HG03060 (cell line): ENCODE measurements around the gene PCARE.

Experiments
- ATAC-seq: cut with Tn5 transposase; IDR thresholded peaks from one replicate; pipeline ENCODE4 v1.9.1; 2021; ENCODE audit warnings: low read depth, moderate number of reproducible peaks; ENCODE audit not compliant: unreplicated experiment

Gene PCARE

DNA sequence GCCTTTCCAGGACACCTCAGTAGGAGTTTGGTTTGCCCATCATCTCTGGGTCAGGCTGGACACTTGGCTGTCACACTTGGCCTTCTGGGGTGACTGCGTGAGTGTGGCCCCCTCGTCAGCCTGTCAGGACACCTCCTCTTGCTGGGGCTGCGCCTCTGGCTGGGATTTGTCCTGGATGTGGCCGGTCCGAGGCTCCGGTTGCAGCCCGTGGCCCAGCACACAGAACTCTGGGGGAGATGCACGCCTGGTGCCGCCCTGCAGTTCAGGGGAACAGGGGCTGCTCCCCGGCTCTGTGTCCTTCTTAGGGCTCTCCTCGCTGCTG lies 9.6 kb downstream of the PCARE start:
- no peak for ATAC-seq

DNA sequence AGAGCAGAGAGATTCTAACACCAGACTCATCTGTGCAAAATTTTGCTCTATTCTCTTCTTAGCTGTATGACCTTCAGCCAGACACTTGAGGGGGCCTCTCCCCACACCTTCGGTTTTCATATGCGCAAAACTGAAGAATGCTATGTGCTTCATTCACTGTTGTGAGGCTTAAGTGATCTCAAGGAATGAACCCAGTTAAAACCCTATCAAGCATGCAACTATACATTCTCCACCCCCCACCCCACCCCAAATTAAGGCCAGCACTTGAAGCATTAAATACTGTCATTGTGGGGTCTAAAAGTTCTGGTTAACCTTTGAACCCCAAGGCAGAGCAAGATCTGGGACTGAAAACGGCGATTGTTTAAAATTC lies 10.0 kb downstream of the PCARE start:
- ATAC-seq, result no peak

DNA sequence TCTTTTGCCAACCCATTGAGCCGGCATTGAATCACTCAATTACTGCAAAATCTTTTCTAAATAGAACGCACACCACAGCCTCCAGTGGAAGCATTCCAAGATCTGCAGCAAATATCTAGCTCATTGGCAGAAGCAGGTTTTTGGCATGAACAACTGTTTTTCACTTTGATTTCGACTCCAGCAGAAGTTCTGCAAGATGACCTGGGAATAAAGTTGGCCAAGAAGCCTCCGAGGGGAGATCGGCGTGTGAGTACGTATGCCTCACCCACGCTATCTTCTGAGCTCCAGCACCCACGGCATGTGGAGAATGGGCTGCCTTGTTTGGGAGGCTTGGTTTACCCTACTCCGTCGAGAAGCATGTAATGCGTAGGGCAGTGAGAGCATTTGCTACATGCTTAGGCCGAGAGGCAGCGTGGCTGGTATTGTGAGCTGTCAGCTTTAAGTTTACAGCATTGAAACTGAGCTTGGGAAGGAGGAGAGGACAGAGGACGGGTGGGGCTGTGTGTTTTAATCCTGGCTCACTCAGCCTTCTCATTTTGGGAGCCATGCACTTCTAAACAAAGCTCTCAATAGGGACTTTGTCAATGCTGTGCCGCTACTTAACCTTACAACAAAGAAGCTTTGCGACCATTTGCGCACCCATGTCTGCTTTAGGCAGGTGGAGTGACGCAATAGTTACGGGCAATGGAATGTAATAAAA lies 10.5 kb downstream of the PCARE start:
- no peak for ATAC-seq

DNA sequence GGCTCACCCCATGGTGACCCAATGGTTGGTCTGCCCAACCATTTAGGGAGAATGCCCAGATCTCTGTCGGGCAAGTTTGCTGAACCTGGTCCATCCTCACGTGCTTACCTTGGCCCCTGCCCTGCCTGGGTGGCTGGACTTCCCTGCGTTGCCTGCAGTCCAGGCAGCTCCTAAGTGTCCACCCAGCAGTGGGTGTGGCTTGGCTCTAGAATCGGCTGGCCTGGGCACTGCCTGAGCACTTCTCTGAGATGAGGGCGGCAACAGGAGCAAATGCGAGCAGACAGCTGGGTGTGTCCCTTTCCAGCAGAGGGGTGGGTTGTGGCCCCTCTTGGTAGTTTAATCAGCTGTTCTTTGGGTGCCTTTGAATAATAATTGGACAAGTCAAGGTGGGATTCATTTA lies 11.3 kb downstream of the PCARE start:
- no peak for ATAC-seq

DNA sequence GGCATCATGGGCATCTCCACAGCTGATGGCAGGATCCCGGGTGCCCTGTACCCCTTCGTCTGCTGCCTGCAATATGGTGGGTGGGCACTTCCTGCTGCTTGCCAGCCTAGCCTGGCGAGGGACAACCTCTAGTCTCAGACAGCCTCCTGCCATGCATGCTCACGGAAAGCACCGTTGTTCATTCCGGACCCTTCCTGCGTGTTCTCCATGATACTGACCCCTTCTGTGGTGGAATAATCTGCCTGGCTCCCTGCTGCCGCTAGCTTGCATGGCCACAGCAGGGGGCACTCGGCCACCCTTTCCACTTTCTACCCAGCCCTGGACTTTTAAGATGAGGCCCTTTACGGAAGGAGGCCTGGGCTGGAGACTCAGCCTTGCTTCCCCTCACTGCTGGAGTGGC lies 12.0 kb downstream of the PCARE start:
- ATAC-seq, result no peak

GRCh38 chr2:29061616-29062015 lies 12.7 kb downstream of the PCARE start:
- ATAC-seq, result no peak

DNA sequence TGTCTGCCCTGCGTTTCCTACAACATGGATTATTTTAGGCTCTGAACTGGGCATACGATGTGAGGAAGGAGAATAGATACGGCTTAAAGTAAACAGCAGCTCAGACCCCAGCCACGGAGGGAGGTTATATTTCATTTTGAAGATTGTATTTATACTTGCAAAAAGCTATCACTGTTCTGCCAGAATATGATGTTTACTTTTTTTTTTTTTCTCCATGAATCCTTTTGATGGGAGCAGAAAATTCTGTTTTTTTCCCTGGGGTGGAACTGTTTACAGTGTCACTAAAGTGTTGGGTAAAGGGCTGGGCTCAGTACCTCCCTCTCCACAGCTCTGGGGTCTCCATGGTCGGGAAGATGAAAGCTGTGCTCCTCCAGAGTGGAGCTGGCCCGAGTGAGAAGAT lies 13.1 kb downstream of the PCARE start:
- no peak for ATAC-seq

- ATAC-seq, result no peak
These were observed 13.9 kb downstream of the PCARE start for GRCh38 chr2:29060441-29060840.

DNA sequence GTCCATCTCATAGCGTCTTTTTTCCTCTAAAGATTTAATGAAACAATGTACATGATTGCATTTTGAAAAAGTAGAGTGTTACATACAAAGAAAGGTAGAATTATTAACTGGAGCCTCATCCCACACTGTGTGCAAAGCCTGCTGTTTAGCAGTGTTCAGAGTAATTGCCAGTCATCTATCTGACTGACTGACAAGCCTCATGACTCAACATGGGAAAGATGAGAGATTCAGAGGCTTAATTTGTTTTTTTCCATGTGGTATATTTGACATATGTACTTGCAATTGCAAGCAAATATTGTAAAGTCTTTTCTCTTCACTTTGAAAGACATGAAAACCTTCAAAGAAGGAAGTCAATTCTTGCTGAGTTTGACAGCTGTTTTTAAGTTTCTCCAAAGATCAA lies 14.7 kb downstream of the PCARE start:
- no peak for ATAC-seq

- no peak for ATAC-seq
These were observed 17.3 kb downstream of the PCARE start for GRCh38 chr2:29057006-29057405.

DNA sequence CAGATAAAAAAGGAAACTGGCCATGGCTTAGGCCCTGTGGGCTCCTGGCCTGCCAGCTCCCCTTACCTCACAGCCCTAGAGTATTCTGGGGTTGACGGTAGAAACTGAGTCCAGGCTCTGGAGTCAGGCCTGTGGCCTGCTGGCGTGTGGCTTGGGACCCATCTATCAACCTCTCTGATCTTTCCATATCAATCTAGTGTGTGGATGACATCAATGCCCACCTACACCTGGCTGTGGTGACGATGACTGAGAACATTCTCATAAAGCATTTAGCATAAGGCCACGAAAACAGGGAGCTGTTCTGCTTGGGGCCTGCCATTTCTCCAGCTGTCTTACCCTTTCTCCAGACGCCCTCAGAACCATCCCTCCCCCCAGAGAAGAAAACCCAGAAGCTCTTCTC lies 17.9 kb downstream of the PCARE start:
- no peak for ATAC-seq

GRCh38 chr2:29055601-29056000 lies 18.7 kb downstream of the PCARE start:
- ATAC-seq, result no peak

GRCh38 chr2:29054430-29054829 lies 19.9 kb downstream of the PCARE start:
- no peak for ATAC-seq

- no peak for ATAC-seq
These were observed 20.5 kb downstream of the PCARE start for GRCh38 chr2:29053670-29054400.

- ATAC-seq, result no peak
These were observed 21.1 kb downstream of the PCARE start for GRCh38 chr2:29053223-29053622.

- ATAC-seq, result no peak
These were observed 21.5 kb downstream of the PCARE start for GRCh38 chr2:29052807-29053206.

DNA sequence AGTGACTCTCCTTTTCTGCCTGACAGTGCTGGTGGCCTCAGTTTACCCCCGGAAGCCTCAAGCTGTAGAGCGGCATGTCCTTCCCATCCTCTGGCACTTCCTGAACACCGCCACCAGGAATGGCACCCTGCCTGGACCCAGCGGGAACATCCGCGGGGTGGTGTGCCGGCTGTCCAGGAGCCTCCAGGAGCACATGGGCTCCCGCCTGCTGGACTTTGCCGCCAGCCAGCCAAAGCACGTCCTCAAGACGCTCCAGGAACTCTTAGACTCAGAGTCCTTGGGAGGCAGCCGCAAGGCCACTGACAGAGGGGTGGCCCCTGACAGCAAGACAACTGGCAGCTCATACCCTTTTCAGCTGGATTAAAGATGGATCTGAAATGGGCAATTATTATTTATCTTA lies 22.6 kb downstream of the PCARE start:
- ATAC-seq, result no peak

GRCh38 chr2:29050591-29050990 lies 23.7 kb downstream of the PCARE start:
- ATAC-seq, result no peak

DNA sequence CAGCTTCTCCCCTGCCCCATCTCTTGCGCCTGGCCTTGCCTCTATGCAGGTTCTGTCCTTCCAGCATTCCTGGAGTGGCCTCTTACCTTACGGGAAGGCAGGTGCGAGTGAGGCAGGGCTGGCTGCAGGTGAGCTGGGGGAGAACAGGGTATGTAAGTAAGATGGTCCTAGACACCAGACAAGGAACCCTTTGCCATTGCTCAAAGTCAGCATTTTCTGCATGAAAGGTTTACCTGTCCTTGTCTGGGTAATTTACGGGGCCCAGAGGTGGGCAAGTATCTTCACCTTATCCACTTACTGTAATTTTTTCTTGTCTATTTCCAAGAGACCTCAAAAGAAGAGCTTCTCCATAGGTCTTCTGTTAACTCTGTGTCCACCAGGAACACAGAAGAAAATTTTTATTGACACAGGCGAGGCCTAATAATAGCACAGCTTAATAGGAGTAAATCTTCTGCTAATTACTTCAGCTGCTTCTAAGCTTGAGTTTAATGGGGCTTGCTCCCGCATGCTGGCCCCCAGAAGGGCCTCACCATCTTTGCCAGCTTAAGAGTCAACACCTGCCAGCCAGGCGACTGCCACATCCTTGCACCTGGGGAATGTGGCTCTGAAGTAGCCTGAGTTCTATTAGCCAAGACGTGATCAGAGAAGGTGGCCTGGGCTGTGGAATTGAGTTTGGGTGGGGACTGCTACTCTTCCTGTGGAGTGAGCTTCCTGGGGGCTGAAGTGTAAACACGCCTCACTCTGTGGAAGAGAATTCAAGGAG lies 27.1 kb downstream of the PCARE start:
- no peak for ATAC-seq

DNA sequence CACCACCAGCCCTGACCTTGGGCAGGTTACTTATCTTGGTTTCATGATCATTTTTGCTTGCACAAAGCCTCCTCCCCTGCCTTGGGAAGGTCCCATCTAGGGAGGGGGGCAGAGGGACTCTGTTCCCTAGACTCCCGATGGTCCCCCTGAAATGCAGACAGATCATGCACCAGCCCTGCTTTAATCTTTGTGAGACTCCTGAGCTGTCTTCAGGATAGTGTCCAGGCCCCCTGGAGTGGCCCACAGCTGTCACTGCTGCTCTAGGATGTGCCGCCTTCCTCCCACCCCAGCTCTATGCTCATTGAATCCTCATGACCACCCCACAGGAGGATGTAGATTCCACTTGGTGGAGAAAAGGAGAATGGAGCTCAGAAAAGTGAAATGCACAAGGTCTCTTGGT lies 28.0 kb downstream of the PCARE start:
- ATAC-seq, result no peak

DNA sequence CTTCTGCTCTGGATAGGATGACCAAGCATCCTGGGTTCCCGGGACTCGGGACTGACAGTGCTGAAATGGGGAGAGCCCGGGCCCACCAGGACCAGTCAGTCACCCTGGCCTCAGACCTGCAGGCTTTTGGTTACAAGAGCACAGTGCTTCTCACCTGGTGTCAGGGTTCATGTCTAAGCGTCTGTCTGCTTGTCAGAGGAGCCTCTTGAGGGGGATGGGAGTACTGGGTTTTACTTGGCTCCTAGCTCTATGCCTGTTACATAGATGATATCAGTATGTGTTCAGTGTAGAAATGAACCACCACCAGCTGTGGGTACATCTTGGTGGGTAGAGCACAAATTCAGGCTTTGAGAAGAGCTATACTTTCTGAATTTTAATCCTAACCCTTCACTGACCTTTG lies 29.9 kb downstream of the PCARE start:
- no peak for ATAC-seq

GRCh38 chr2:29042561-29043075 lies 31.7 kb downstream of the PCARE start:
- ATAC-seq, result no peak
